Glutamatergic neuron (in vitro differentiated cells): ENCODE results near the gene AMIGO2. TPM values are rescaled to one million over a fixed set of nuclear protein-coding genes. Genes with fewer than 3 reads are reported as not detected.

Experiments used
- DNase-seq: peaks from one replicate; pipeline ENCODE4 v3.0.0; 2022
- H3K27ac Mint-ChIP-seq: one replicate; pipeline ENCODE4 v1.8.0; 2020; ENCODE audit warnings: mild to moderate bottlenecking, mixed read lengths, inconsistent platforms; ENCODE audit not compliant: unreplicated experiment
- H3K27me3 Mint-ChIP-seq: one replicate; pipeline ENCODE4 v1.8.0; 2020; ENCODE audit warnings: mild to moderate bottlenecking, moderate library complexity, mixed read lengths, inconsistent platforms; ENCODE audit not compliant: unreplicated experiment
- H3K36me3 Mint-ChIP-seq: one replicate; pipeline ENCODE4 v1.8.0; 2020; ENCODE audit warnings: mild to moderate bottlenecking, mixed read lengths, inconsistent platforms; ENCODE audit not compliant: unreplicated experiment
- H3K4me1 Mint-ChIP-seq: one replicate; pipeline ENCODE4 v1.8.0; 2020; ENCODE audit warnings: mild to moderate bottlenecking, low read depth, mixed read lengths, inconsistent platforms; ENCODE audit not compliant: unreplicated experiment
- H3K4me3 Mint-ChIP-seq: one replicate; pipeline ENCODE4 v1.8.0; 2020; ENCODE audit warnings: mild to moderate bottlenecking, mixed read lengths, inconsistent platforms; ENCODE audit not compliant: unreplicated experiment
- H3K9me3 Mint-ChIP-seq: one replicate; pipeline ENCODE4 v1.8.0; 2020; ENCODE audit warnings: mild to moderate bottlenecking, moderate library complexity, mixed read lengths, inconsistent platforms; ENCODE audit not compliant: unreplicated experiment
- CTCF ChIP-seq: fragments of 200-600 bp; sonication (generic); IDR thresholded peaks from one replicate; pipeline ENCODE4 v1.5.0; 2021; ENCODE audit not compliant: partially characterized antibody, unreplicated experiment
- total RNA-seq: library from RNA; stranded (reverse); fragmentation: NEBNext Ultra II Directional; extraction: Animal tissue kit (Norgen Biotek cat#: 25700); gene quantifications from one replicate; pipeline ENCODE4 v1.2.1, GENCODE V29; 2021; ENCODE audit not compliant: unreplicated experiment

The AMIGO2 gene
- total RNA-seq, 1 donor from 2014 or later, result 1.7 TPM

- Mint-ChIP-seq H3K27me3 (peaks cover 9% of the 10 kb centered on the region), H3K27ac (no peak overlapping the region), H3K4me1 (peaks cover 3% of the 10 kb centered on the region), H3K36me3 (no peaks in the 10 kb centered on the region), H3K9me3 (no peaks in the 10 kb centered on the region), H3K4me3 (peak overlapping the region; percentile 83)
- no peak for TF ChIP-seq CTCF
- peak; percentile 27 for DNase-seq
Measured at GRCh38 chr12:47078733-47079467, 859 bp downstream of the AMIGO2 start.

GRCh38 chr12:47078086-47078395 is 1.7 kb downstream of the AMIGO2 start:
- Mint-ChIP-seq H3K4me1 (peaks cover 3% of the 10 kb centered on the region), H3K27me3 (peaks cover 9% of the 10 kb centered on the region), H3K9me3 (no peaks in the 10 kb centered on the region), H3K36me3 (no peaks in the 10 kb centered on the region), H3K4me3 (no peak overlapping the region), H3K27ac (no peak overlapping the region)
- no peak for DNase-seq
- TF ChIP-seq CTCF, result no peak

GRCh38 chr12:47077206-47078085 is 2.3 kb downstream of the AMIGO2 start:
- H3K4me3 Mint-ChIP-seq, result no peak overlapping the region
- H3K27ac Mint-ChIP-seq, result no peak overlapping the region
- no peaks in the 10 kb centered on the region for H3K9me3 Mint-ChIP-seq
- H3K27me3 Mint-ChIP-seq, result peaks cover 9% of the 10 kb centered on the region
- peaks cover 3% of the 10 kb centered on the region for H3K4me1 Mint-ChIP-seq
- no peak for TF ChIP-seq CTCF
- no peaks in the 10 kb centered on the region for H3K36me3 Mint-ChIP-seq
- DNase-seq, result no peak

GRCh38 chr12:47075192-47076084 is 4.3 kb downstream of the AMIGO2 start:
- no peak overlapping the region for H3K27ac Mint-ChIP-seq
- DNase-seq, result no peak
- no peak for TF ChIP-seq CTCF
- peaks cover 7% of the 10 kb centered on the region for H3K27me3 Mint-ChIP-seq
- no peak overlapping the region for H3K4me3 Mint-ChIP-seq
- H3K4me1 Mint-ChIP-seq, result peaks cover 3% of the 10 kb centered on the region
- H3K9me3 Mint-ChIP-seq, result no peaks in the 10 kb centered on the region
- H3K36me3 Mint-ChIP-seq, result no peaks in the 10 kb centered on the region
